Suppressor macrophage treated with lipopolysaccharide for 4 hours (primary cell): ENCODE measurements around the gene HES3.
"Not testable (repeated sequence)": the region's sequence is repeated elsewhere in the genome, so short reads cannot be mapped to it uniquely, and the experiment has no call there.

Experiments
- DNase-seq: peaks from one replicate; pipeline ENCODE4 v3.0.0-alpha.2; 2020

The HES3 gene

GRCh38 chr1:6243993-6244392, at the start of gene HES3:
TSS of gene HES3 (plus strand) at chr1:6244179. CDS start at chr1:6244366, 187 bp downstream.
- DNase-seq: no peak

- no peak for DNase-seq
Observed at GRCh38 chr1:6197746-6198427, 46.1 kb upstream of the HES3 start.

GRCh38 chr1:6198646-6199297, 45.2 kb upstream of the HES3 start:
- DNase-seq: no peak

- DNase-seq: peak; percentile 99
Observed at GRCh38 chr1:6199298-6200187, 44.4 kb upstream of the HES3 start, which contains the start of gene RPL22. TSS of gene RPL22 (minus strand) at chr1:6199595. CDS start at chr1:6199573, 22 bp downstream.

GRCh38 chr1:6200188-6200809, 43.7 kb upstream of the HES3 start:
- no peak for DNase-seq

- no peak for DNase-seq
Observed at GRCh38 chr1:6202256-6202655, 41.7 kb upstream of the HES3 start.

- DNase-seq: peak; percentile 29
Observed at GRCh38 chr1:6205849-6206519, 38.0 kb upstream of the HES3 start, which contains the start of gene RNF207. TSS of gene RNF207 (plus strand) at chr1:6206119. CDS start at chr1:6206536, 417 bp downstream.

GRCh38 chr1:6206520-6206855, 37.5 kb upstream of the HES3 start:
- DNase-seq: no peak

- no peak for DNase-seq
Observed at GRCh38 chr1:6207075-6207885, 36.7 kb upstream of the HES3 start.

- DNase-seq: no peak
Observed at GRCh38 chr1:6207921-6208320, 36.1 kb upstream of the HES3 start.

GRCh38 chr1:6208723-6209660, 35.0 kb upstream of the HES3 start:
- DNase-seq: peak; percentile 68

GRCh38 chr1:6209661-6210580, 34.1 kb upstream of the HES3 start:
- DNase-seq: no peak

GRCh38 chr1:6210591-6211355, 33.2 kb upstream of the HES3 start:
- DNase-seq: no peak

- DNase-seq: no peak
Observed at GRCh38 chr1:6211731-6212130, 32.2 kb upstream of the HES3 start.

GRCh38 chr1:6212193-6212959, 31.6 kb upstream of the HES3 start:
- DNase-seq: no peak

GRCh38 chr1:6218375-6219164, 25.4 kb upstream of the HES3 start:
- no peak for DNase-seq

- not testable (repeated sequence) for DNase-seq
Observed at GRCh38 chr1:6219641-6220040, 24.3 kb upstream of the HES3 start.
